Activated T-cell treated with anti-CD3 and anti-CD28 coated beads for 24 hours (primary cell): ENCODE data around the gene MINK1.
"Not testable (repeated sequence)": the region's sequence is repeated elsewhere in the genome, so short reads cannot be mapped to it uniquely, and the experiment has no call there.

Experiments used
- DNase-seq: peaks from one replicate; pipeline ENCODE4 v3.0.0-alpha.2; 2020; ENCODE audit warnings: low read depth

MINK1 gene

GRCh38 chr17:4846635-4847390, 13.7 kb downstream of the MINK1 start:
- no peak for DNase-seq

GRCh38 chr17:4849011-4849536, 15.9 kb downstream of the MINK1 start:
- DNase-seq, result no peak

- DNase-seq, result no peak
Measured at GRCh38 chr17:4850246-4850645, 17.1 kb downstream of the MINK1 start.

GRCh38 chr17:4851084-4851483, 17.9 kb downstream of the MINK1 start:
- DNase-seq, result no peak

- DNase-seq, result no peak
Measured at GRCh38 chr17:4852567-4853207, 19.5 kb downstream of the MINK1 start.

- no peak for DNase-seq
Measured at GRCh38 chr17:4853208-4853671, 20.1 kb downstream of the MINK1 start.

- no peak for DNase-seq
Measured at GRCh38 chr17:4854111-4854681, 21.1 kb downstream of the MINK1 start.

GRCh38 chr17:4856271-4856936, 23.3 kb downstream of the MINK1 start:
- DNase-seq, result no peak

- DNase-seq, result no peak
Measured at GRCh38 chr17:4856937-4857314, 23.8 kb downstream of the MINK1 start.

- not testable (repeated sequence) for DNase-seq
Measured at GRCh38 chr17:4857347-4857746, 24.2 kb downstream of the MINK1 start.

- no peak for DNase-seq
Measured at GRCh38 chr17:4858068-4858881, 25.1 kb downstream of the MINK1 start.

GRCh38 chr17:4858882-4859260, 25.7 kb downstream of the MINK1 start:
- no peak for DNase-seq

- no peak for DNase-seq
Measured at GRCh38 chr17:4859816-4860625, 26.9 kb downstream of the MINK1 start.

- no peak for DNase-seq
Measured at GRCh38 chr17:4860651-4861050, 27.5 kb downstream of the MINK1 start.

- no peak for DNase-seq
Measured at GRCh38 chr17:4861052-4861451, 27.9 kb downstream of the MINK1 start.

- DNase-seq, result no peak
Measured at GRCh38 chr17:4862720-4863119, 29.6 kb downstream of the MINK1 start.

GRCh38 chr17:4863321-4863720, 30.2 kb downstream of the MINK1 start:
- no peak for DNase-seq

- not testable (repeated sequence) for DNase-seq
Measured at GRCh38 chr17:4867535-4867934, 34.4 kb downstream of the MINK1 start.

- not testable (repeated sequence) for DNase-seq
Measured at GRCh38 chr17:4869058-4869998, 36.2 kb downstream of the MINK1 start.

- DNase-seq, result no peak
Measured at GRCh38 chr17:4870855-4871254, 37.7 kb downstream of the MINK1 start.
